T-helper 1 cell (primary cell): ENCODE measurements around the gene GH1.

Experiments used
- DNase-seq, 5 donors: peaks; one replicate each; pipeline ENCODE4 v3.0.0-alpha.2; 2012 to 2020

Gene GH1

DNA sequence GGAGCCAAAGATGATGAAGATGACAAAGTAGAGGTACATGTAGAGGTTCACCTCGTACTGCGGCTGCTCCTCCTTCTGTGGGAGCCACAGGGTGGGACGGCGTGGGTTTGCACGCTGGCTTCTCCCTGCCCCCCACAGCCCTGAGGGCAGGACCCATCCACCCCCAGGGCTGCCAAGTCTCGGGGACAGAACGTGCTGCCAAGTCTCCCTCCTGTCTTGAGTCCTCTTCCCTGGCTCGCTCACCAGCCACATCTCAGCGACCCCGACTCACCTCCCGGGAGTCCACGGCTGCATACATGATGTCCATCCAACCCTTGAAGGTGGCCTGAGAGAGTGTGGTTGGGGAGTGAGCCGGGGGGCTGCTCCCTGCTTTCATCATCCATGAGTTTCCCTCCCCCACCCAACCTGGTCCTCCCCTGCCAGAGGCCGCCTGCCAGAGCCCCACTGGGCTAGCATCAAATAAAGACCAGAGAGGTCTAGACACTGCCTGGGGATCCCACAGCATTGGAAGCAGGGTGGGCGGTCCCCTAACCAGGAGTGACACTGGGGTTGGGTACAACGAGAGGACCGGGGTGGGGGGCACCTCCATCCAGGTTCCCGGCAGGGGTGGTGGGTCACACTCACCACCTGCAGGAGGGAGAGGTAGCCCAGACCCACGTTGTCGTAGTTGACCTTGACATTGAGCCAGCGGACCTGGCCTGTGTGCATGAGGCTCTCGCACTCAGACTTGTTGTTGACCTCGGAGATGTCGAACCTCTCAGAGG, 26.3 kb upstream of the GH1 start:
- DNase-seq = no peak

- no peak for DNase-seq
Observed at GRCh38 chr17:63943745-63944144, 25.1 kb upstream of the GH1 start.

- DNase-seq = no peak
Observed at GRCh38 chr17:63942309-63942985, 23.8 kb upstream of the GH1 start.

GRCh38 chr17:63941751-63942150, 23.1 kb upstream of the GH1 start:
- no peak for DNase-seq

GRCh38 chr17:63941162-63941561, 22.5 kb upstream of the GH1 start:
- no peak for DNase-seq

DNA sequence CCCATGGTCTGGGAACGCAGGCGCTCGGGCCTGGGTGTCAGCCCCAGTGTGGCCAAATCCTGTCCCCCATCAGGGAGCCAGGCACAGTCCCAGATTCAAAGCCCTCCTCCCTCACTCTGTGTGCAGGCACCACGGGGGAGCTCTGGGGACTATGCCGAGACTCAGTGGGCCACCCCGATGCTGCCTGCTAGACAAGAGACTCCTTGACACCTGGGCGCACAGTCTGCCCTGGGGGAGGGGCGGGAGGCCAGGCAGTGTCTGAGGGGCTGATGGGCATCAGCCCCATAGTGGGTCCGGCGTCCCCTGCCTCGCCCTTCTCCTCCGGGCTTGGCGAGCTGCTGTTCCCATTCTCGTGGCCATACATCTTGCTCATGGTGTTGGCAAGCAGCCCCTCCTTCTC, 21.9 kb upstream of the GH1 start:
- no peak for DNase-seq

DNA sequence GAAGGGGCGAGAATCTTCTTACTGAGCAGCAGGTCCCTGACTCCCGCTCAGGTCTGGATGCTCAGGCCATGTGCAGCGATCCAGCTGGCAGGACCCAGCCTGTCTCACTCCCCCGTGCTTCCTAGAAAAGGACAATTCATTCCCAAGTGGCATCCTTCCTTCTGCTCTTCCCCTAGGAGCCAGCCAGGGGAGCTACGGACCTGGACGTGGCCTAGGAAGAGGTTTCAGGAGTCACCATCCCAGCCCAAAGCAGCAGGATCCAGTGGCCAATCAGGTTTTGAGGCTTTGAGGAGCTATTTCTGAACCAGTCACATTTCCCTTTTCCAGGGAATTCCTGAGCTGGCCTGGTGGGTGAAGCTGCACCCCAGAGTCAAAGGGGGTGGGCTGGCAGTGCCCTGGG, 21.2 kb upstream of the GH1 start:
- no peak for DNase-seq

- no peak for DNase-seq
Observed at GRCh38 chr17:63939401-63939800, 20.8 kb upstream of the GH1 start.

DNA sequence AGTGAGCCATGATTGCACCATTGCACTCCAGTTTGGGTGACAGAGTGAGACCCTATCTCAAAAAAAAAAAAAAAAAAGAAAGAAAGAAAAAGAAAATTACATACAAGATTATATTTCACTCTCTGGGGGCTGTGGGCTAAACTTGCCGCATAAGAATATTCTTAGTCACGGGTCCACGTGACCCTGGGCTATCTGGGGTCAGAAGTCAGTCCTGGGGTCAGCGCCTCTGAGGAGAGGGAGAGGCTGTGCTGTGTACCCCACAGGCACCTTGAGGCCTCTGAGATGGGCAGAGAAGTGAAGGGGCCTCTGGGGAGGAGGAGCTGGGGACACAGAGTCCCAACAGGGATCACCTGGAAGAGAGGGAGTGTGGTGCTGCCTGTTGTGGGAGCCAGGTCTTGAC, 19.3 kb upstream of the GH1 start:
- no peak for DNase-seq

DNA sequence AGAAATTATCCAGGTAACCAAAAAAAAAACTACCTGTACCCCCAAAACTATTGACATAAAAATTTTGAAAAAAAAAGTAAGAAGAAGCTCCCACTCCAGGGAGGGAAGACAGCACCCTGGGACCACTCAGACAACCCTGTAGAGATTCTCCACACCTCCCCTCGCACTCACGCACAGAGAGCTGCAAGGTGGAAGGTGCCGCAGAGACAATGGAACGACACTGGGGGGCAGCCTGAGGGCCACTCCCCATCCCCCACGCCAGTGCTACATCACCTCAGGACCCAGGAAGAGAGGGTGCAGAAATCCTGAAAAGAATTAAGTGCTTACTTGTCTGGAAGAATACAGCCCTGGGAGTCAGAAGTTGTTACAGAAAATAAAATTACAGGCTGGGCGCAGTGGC, 18.7 kb upstream of the GH1 start:
- DNase-seq = no peak

GRCh38 chr17:63934183-63935112, 15.8 kb upstream of the GH1 start:
- no peak for DNase-seq

GRCh38 chr17:63933598-63933997, 15.0 kb upstream of the GH1 start:
- DNase-seq = no peak

DNA sequence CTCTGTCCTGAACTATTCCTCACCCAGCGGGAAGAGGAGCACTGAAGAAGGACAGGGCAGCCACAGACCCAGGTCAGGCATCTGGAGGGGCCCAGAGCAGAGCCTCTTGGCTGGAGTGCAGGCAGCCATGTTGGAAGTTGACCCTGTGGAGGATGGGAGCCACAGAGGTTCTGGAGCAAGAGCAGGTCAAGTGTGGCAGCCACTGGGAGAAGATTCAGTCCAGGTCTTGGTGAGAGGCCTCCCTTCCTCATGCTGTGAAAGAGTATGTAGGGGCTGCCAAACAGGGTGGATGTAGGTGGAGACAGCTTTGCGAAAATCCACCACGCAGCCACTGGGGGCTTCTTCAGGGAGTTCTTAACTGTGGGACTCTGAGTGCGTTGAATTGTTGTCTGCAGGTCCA, 14.1 kb upstream of the GH1 start:
- DNase-seq = no peak

- peak in 1 of 5 donors; percentile 50 for DNase-seq
Observed at GRCh38 chr17:63931981-63932561, 13.4 kb upstream of the GH1 start, which contains the start of gene CD79B. TSS of gene CD79B (minus strand) at chr17:63932331. CDS start at chr17:63932261, 70 bp downstream.

- DNase-seq = peak; percentile 54 to 75 (median 58)
Observed at GRCh38 chr17:63930951-63931575, 12.4 kb upstream of the GH1 start.

DNA sequence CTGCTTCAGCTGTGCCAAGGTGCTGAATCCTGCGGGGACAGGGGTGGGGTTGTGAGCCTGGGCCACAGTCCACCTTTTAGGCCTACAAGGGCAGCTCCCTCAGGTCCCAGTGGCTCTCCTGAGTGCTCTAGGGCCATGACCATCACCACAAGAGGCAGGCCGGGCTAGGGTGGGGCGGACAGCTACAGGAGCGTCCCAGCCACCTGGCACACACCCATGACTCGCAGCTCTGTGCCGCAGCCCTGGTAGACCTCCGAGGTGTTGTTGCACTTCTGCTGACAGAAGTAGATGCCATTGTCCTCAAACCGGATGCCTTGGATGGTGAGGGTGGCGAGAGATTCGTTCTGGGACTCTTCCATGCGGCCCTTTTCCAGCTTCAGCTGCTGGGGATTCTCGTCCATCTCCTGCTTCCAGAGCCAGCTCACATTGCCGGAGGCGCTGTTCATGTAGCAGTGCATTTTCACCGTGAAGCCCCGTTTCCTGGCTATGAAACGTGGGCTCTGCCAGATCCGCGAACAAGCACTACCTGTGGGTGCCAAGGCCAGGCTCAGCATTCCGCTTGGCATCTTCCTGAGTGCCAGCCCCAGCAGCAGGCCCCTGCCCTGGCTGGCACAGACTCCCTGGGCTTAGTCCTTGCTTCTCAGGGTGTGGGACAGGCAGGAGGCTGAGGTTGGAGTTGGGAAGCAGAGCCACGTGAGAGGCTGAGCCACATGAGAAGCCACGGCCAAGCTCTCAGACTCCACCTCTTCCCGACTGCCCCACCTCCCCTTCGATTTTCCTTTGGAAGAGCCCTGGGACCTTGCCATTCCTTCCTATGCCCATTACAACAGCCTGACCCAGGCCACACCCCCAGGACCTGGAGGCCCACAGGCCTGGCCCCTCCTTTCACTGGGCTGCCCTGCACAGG, 11.5 kb upstream of the GH1 start:
- no peak for DNase-seq

DNA sequence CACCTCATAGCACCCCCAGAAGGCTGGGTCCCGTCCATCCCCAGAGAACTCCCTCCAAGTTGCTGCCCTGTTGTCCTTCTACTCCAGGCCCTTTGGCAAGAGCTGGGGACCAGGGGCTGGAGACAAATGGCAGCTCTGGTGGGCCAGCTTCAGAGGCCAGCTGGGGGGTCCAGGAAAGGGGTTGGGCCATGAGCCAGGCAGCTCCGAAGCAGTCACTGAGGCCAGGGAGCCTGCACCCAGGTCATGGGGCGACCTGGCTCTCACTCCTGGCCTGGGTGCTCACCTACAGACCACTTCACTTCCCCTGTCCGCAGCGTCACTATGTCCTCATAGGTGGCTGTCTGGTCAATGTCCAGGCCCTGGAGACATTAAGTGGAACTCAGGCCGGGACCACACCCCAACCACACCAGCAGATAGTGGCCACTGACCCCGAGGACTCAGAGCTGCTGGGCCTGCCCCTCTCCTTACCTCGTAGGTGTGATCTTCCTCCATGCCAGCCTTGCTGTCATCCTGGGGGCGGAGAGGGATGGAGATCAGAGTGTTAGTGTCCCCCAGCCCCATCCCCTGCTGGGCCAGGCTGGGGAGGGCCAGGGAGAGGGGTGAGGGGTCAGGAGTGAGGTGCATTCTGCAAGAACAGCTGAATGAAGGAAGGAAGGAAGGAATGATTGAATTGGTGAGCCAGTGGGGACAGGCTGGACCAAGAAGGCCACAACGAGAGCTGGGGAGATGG, 10.5 kb upstream of the GH1 start:
- DNase-seq = no peak

GRCh38 chr17:63928172-63928666, 9.6 kb upstream of the GH1 start:
- DNase-seq = no peak

- no peak for DNase-seq
Observed at GRCh38 chr17:63927464-63928171, 9.0 kb upstream of the GH1 start.

GRCh38 chr17:63926164-63926563, 7.5 kb upstream of the GH1 start:
- no peak for DNase-seq
